K562 (cell line): ENCODE measurements around the gene TSGA10IP. TPM values are rescaled to one million over a fixed set of nuclear protein-coding genes. Genes with fewer than 3 reads are reported as not detected.

Experiments used
- CBFA2T3 ChIP-seq: fragments of 450-650 bp; IDR thresholded peaks from 2 replicates; pipeline ENCODE4 v1.6.1; 2017
- CXXC5 ChIP-seq: fragments of 250-450 bp; sonication (Bioruptor Pico); IDR thresholded peaks from 2 replicates; pipeline ENCODE4 v1.8.0; 2022; ENCODE audit warnings: inconsistent platforms, mild to moderate bottlenecking, moderate library complexity
- E2F3 ChIP-seq: fragments of 250-450 bp; sonication (Bioruptor Pico); IDR thresholded peaks from 2 replicates; pipeline ENCODE4 v1.4.0; 2020; ENCODE audit warnings: mild to moderate bottlenecking
- MTA1 ChIP-seq: fragments of 450-650 bp; IDR thresholded peaks from 2 replicates; pipeline ENCODE4 v1.6.1; 2017; ENCODE audit warnings: borderline replicate concordance
- STAT5A ChIP-seq: IDR thresholded peaks from 2 replicates; pipeline ENCODE4 v1.6.1; 2012; ENCODE audit warnings: low read length, inconsistent platforms, borderline replicate concordance
- ZNF766 ChIP-seq: fragments of 200-800 bp; sonication (Bioruptor generic); conservative IDR thresholded peaks from 2 replicates; pipeline ENCODE4 v1.6.1; 2016; ENCODE audit warnings: missing genetic modification characterization, missing compliant biosample characterization
- ZZZ3 ChIP-seq: fragments of 450-650 bp; IDR thresholded peaks from 2 replicates; pipeline ENCODE4 v1.6.1; 2016; ENCODE audit warnings: antibody characterized with exemption, mild to moderate bottlenecking, moderate library complexity
- polyA plus RNA-seq, 8 experiments: library from polyadenylated mRNA; depleted of rRNA in 4 of 8; stranded (reverse) in 5 of 8; unstranded in 3 of 8; fragments of >200 nt; fragmentation: Nextera tagmentation in 2 of 8; fragmentation: Illumina TruSeq in 1 of 8; extraction: Ambion mirVana in 2 of 8; extraction: Trizol in 1 of 8; gene quantifications; 2 replicates each; pipeline versions ENCODE4 v1.2.1 to v1.2.3, GENCODE V29; 2011 to 2014; ENCODE audit warnings: inconsistent platforms in 1 of 8, missing spikeins in 1 of 8
- total RNA-seq, 7 experiments: library from RNA; depleted of rRNA in 6 of 7; stranded (reverse); fragments of >200 nt in 6 of 7; fragmentation: Illumina TruSeq in 2 of 7; extraction: Trizol in 2 of 7; gene quantifications; 2 replicates each; pipeline versions ENCODE4 v1.2.1 to v1.2.3, GENCODE V29; 2011 to 2021; ENCODE audit warnings: low replicate concordance in 1 of 7
- TF ChIP-seq, protein P1 (sequence below): fragments of 250-450 bp; sonication (Bioruptor Pico); IDR thresholded peaks from 2 replicates; pipeline ENCODE4 v1.8.0; 2022; ENCODE audit warnings: moderate library complexity, mild to moderate bottlenecking, inconsistent platforms
- TF ChIP-seq, protein P2 (sequence below): sonication (generic); formaldehyde crosslinking; IDR thresholded peaks from 2 replicates; pipeline ENCODE4 v1.8.1; 2022; ENCODE audit warnings: missing genetic modification reagents
- TF ChIP-seq, protein P3 (sequence below): sonication (generic); formaldehyde crosslinking; IDR thresholded peaks from 2 replicates; pipeline ENCODE4 v1.8.1; 2023; ENCODE audit warnings: mild to moderate bottlenecking, missing genetic modification reagents
- TF ChIP-seq, protein P4 (sequence below): fragments of 450-650 bp; formaldehyde crosslinking; IDR thresholded peaks from 2 replicates; pipeline ENCODE4 v1.4.0; 2020; ENCODE audit warnings: mild to moderate bottlenecking, mixed read lengths
- TF ChIP-seq, protein P5 (sequence below): fragments of 250-450 bp; sonication (Bioruptor Pico); IDR thresholded peaks from 2 replicates; pipeline ENCODE4 v1.4.0; 2020; ENCODE audit warnings: mild to moderate bottlenecking
- TF ChIP-seq, protein P6 (sequence below), 2 experiments: fragments of 450-650 bp; IDR thresholded peaks; 2 replicates each; pipeline ENCODE4 v1.6.1; 2016
- TF ChIP-seq, protein P7 (sequence below): sonication (generic); formaldehyde crosslinking; IDR thresholded peaks from 2 replicates; pipeline ENCODE4 v1.9.0; 2022; ENCODE audit warnings: mild to moderate bottlenecking, missing genetic modification reagents

TSGA10IP gene
- total and polyA plus RNA-seq, 9 of the 15 experiments (the other 6 are each of a cell fraction or from before 2014, with no cell fraction given) = not detected

DNA sequence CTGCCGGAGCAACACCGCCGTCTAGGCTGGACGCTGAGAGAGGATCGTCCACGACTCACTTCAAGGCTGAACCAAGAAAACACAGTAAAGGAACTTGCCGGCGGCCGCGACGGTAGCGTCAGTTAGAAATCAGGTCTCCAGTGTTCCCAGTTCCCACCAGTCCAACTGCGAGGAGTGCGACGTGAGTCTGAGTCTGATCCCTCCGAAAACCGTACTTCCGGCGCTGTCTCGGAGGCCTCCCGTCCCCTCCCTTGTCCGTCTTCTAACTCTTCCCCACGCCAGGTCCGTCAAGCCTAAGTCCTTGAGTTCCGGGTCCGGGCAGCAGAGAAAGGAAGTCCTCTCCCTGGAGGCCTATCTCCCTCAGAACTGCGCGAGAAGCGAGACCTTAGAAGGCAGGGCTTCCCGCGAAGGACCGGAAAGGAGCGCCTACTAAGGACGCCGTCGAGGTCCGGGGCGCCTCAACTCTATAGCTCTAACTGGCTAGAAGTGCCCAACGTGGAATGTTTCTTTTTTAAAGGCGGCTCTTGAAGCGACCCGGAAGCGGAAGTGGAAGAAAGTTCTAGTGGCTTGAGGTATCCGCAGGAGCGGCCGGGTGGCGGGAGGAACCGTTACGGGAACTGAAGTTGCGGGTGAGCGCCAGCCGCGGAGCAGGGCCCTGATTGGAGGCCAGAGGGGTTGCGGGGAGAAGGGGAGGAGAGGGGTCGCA lies 56.8 kb downstream of the TSGA10IP start, which contains the start of the genes BANF1 and EIF1AD (continued):
- TF ChIP-seq, protein P1, sequence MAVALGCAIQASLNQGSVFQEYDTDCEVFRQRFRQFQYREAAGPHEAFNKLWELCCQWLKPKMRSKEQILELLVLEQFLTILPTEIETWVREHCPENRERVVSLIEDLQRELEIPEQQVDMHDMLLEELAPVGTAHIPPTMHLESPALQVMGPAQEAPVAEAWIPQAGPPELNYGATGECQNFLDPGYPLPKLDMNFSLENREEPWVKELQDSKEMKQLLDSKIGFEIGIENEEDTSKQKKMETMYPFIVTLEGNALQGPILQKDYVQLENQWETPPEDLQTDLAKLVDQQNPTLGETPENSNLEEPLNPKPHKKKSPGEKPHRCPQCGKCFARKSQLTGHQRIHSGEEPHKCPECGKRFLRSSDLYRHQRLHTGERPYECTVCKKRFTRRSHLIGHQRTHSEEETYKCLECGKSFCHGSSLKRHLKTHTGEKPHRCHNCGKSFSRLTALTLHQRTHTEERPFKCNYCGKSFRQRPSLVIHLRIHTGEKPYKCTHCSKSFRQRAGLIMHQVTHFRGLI = no peak
- TF ChIP-seq ZNF766 (CRISPR knock-in tag) = no peak
- TF ChIP-seq STAT5A = 0 out of 2 replicates have a peak, but pooled peaks have one; percentile 46
- TF ChIP-seq, protein P2, sequence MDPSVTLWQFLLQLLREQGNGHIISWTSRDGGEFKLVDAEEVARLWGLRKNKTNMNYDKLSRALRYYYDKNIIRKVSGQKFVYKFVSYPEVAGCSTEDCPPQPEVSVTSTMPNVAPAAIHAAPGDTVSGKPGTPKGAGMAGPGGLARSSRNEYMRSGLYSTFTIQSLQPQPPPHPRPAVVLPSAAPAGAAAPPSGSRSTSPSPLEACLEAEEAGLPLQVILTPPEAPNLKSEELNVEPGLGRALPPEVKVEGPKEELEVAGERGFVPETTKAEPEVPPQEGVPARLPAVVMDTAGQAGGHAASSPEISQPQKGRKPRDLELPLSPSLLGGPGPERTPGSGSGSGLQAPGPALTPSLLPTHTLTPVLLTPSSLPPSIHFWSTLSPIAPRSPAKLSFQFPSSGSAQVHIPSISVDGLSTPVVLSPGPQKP (CRISPR knock-in tag) = no peak
- TF ChIP-seq CBFA2T3 = no peak
- TF ChIP-seq, protein P3, sequence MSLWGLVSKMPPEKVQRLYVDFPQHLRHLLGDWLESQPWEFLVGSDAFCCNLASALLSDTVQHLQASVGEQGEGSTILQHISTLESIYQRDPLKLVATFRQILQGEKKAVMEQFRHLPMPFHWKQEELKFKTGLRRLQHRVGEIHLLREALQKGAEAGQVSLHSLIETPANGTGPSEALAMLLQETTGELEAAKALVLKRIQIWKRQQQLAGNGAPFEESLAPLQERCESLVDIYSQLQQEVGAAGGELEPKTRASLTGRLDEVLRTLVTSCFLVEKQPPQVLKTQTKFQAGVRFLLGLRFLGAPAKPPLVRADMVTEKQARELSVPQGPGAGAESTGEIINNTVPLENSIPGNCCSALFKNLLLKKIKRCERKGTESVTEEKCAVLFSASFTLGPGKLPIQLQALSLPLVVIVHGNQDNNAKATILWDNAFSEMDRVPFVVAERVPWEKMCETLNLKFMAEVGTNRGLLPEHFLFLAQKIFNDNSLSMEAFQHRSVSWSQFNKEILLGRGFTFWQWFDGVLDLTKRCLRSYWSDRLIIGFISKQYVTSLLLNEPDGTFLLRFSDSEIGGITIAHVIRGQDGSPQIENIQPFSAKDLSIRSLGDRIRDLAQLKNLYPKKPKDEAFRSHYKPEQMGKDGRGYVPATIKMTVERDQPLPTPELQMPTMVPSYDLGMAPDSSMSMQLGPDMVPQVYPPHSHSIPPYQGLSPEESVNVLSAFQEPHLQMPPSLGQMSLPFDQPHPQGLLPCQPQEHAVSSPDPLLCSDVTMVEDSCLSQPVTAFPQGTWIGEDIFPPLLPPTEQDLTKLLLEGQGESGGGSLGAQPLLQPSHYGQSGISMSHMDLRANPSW (CRISPR knock-in tag) = peak; percentile 97; the same call in 1 of the 2 replicates
- TF ChIP-seq, protein P4, sequence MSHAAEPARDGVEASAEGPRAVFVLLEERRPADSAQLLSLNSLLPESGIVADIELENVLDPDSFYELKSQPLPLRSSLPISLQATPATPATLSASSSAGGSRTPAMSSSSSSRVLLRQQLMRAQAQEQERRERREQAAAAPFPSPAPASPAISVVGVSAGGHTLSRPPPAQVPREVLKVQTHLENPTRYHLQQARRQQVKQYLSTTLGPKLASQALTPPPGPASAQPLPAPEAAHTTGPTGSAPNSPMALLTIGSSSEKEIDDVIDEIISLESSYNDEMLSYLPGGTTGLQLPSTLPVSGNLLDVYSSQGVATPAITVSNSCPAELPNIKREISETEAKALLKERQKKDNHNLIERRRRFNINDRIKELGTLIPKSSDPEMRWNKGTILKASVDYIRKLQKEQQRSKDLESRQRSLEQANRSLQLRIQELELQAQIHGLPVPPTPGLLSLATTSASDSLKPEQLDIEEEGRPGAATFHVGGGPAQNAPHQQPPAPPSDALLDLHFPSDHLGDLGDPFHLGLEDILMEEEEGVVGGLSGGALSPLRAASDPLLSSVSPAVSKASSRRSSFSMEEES (CRISPR knock-in tag) = peak; percentile 3; the same call in 1 of the 2 replicates
- TF ChIP-seq, protein P5, sequence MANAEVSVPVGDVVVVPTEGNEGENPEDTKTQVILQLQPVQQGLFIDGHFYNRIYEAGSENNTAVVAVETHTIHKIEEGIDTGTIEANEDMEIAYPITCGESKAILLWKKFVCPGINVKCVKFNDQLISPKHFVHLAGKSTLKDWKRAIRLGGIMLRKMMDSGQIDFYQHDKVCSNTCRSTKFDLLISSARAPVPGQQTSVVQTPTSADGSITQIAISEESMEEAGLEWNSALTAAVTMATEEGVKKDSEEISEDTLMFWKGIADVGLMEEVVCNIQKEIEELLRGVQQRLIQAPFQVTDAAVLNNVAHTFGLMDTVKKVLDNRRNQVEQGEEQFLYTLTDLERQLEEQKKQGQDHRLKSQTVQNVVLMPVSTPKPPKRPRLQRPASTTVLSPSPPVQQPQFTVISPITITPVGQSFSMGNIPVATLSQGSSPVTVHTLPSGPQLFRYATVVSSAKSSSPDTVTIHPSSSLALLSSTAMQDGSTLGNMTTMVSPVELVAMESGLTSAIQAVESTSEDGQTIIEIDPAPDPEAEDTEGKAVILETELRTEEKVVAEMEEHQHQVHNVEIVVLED (CRISPR knock-in tag) = peak; percentile 78
- TF ChIP-seq MTA1 = peak; percentile 83; the same call in 1 of the 2 replicates
- no peak for TF ChIP-seq E2F3 (CRISPR knock-in tag)
- TF ChIP-seq ZZZ3 = peak; percentile 86
- TF ChIP-seq CXXC5 (CRISPR knock-in tag) = peak; percentile 93
- TF ChIP-seq, protein P6, sequence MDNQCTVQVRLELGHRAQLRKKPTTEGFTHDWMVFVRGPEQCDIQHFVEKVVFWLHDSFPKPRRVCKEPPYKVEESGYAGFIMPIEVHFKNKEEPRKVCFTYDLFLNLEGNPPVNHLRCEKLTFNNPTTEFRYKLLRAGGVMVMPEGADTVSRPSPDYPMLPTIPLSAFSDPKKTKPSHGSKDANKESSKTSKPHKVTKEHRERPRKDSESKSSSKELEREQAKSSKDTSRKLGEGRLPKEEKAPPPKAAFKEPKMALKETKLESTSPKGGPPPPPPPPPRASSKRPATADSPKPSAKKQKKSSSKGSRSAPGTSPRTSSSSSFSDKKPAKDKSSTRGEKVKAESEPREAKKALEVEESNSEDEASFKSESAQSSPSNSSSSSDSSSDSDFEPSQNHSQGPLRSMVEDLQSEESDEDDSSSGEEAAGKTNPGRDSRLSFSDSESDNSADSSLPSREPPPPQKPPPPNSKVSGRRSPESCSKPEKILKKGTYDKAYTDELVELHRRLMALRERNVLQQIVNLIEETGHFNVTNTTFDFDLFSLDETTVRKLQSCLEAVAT (IDR thresholded peaks at IDR 0.05) = no peak; a peak in 1 of 4 replicates
- TF ChIP-seq, protein P7, sequence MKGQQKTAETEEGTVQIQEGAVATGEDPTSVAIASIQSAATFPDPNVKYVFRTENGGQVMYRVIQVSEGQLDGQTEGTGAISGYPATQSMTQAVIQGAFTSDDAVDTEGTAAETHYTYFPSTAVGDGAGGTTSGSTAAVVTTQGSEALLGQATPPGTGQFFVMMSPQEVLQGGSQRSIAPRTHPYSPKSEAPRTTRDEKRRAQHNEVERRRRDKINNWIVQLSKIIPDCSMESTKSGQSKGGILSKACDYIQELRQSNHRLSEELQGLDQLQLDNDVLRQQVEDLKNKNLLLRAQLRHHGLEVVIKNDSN = peak; percentile 21; the same call in 1 of the 2 replicates
